ENCODE results near the gene ABHD5.

DNA sequence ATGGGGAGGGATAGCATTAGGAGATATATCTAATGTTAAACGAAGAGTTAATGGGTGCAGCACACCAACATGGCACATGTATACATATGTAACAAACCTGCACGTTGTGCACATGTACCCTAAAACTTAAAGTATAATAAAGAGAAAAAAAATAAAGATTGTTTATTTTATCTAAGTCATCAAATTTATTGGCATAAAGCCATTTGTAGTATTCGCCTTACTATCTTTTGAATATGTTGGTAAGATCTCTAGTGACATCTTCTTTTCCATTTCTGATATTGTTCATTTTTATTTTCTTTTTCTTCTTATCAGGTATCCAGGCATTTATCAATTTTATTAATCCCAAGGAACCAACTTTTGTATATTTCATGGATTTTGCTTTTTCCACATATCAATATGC, 5.8 kb upstream of the ABHD5 start:
- TF ChIP-seq, protein P1, sequence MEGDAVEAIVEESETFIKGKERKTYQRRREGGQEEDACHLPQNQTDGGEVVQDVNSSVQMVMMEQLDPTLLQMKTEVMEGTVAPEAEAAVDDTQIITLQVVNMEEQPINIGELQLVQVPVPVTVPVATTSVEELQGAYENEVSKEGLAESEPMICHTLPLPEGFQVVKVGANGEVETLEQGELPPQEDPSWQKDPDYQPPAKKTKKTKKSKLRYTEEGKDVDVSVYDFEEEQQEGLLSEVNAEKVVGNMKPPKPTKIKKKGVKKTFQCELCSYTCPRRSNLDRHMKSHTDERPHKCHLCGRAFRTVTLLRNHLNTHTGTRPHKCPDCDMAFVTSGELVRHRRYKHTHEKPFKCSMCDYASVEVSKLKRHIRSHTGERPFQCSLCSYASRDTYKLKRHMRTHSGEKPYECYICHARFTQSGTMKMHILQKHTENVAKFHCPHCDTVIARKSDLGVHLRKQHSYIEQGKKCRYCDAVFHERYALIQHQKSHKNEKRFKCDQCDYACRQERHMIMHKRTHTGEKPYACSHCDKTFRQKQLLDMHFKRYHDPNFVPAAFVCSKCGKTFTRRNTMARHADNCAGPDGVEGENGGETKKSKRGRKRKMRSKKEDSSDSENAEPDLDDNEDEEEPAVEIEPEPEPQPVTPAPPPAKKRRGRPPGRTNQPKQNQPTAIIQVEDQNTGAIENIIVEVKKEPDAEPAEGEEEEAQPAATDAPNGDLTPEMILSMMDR (IDR thresholded peaks at IDR 0.05): no peak
- no peak for TF ChIP-seq POLR2A (IDR thresholded peaks at IDR 0.05)

Measured in uterus (tissue), 2 donors.